PC-9 (cell line): Measurements from ENCODE around the gene RPL13. TPM values are rescaled to one million over a fixed set of nuclear protein-coding genes. Genes with fewer than 3 reads are reported as not detected.

Source experiments
- BruUV-seq: library from RNA; stranded (reverse); fragments of 400-500 nt; replicated peaks from 2 replicates; lab custom pipeline; 2021; lab: Mats Ljungman, UMichigan
- CTCF ChIA-PET: fragments of 300-600 bp; sonication (Branson Sonifier 250); formaldehyde crosslinking; loops from one replicate; lab custom pipeline; 2022; ENCODE audit warnings: antibody characterized with exemption; lab: Charles Lee
- POLR2A ChIA-PET: fragments of 300-600 bp; sonication (Branson Sonifier 250); formaldehyde crosslinking; loops from one replicate; lab custom pipeline; 2022; ENCODE audit warnings: antibody characterized with exemption; ENCODE audit not compliant: unreplicated experiment; lab: Charles Lee
- DNase-seq, 2 experiments: peaks; one replicate each; pipeline versions ENCODE4 v3.0.0 to v3.0.0-alpha.2; 2015 to 2022; ENCODE audit warnings: mixed read lengths in 1 of 2
- H2AFZ ChIP-seq: fragments of 200-600 bp; sonication (generic); 2 replicates; pipeline ENCODE4 v1.8.1; 2017; ENCODE audit warnings: antibody characterized with exemption
- H3F3A ChIP-seq: fragments of 200-600 bp; sonication (generic); 2 replicates; pipeline ENCODE4 v1.8.1; 2017; ENCODE audit warnings: antibody characterized with exemption, mild to moderate bottlenecking, low read depth; ENCODE audit not compliant: insufficient read depth
- H3K27ac ChIP-seq: fragments of 200-600 bp; sonication (generic); 2 replicates; pipeline ENCODE4 v1.6.1; 2016; ENCODE audit warnings: mixed run types
- H3K27me3 ChIP-seq: fragments of 200-600 bp; sonication (generic); 2 replicates; pipeline ENCODE4 v1.6.1; 2016; ENCODE audit warnings: low read depth, mixed run types; ENCODE audit not compliant: insufficient read depth
- H3K36me3 ChIP-seq: fragments of 200-600 bp; sonication (generic); 2 replicates; pipeline ENCODE4 v1.6.1; 2016; ENCODE audit warnings: low read depth, mixed run types
- H3K4me1 ChIP-seq: fragments of 200-600 bp; sonication (generic); replicated peaks from 2 replicates; pipeline ENCODE4 v1.6.1; 2016; ENCODE audit warnings: mixed run types; ENCODE audit not compliant: insufficient read depth
- H3K4me2 ChIP-seq: fragments of 200-600 bp; sonication (generic); 2 replicates; pipeline ENCODE4 v1.6.1; 2017; ENCODE audit warnings: mixed run types
- H3K4me3 ChIP-seq: fragments of 200-600 bp; sonication (generic); 2 replicates; pipeline ENCODE4 v1.6.1; 2016; ENCODE audit warnings: mixed run types
- H3K79me2 ChIP-seq: fragments of 200-600 bp; sonication (generic); 2 replicates; pipeline ENCODE4 v1.6.1; 2017; ENCODE audit warnings: low read depth, mixed run types
- H3K9me2 ChIP-seq: fragments of 200-600 bp; sonication (generic); 2 replicates; pipeline ENCODE4 v1.8.1; 2017; ENCODE audit warnings: mild to moderate bottlenecking; ENCODE audit not compliant: insufficient read depth
- H3K9me3 ChIP-seq: fragments of 200-600 bp; sonication (generic); 2 replicates; pipeline ENCODE4 v1.8.1; 2016; ENCODE audit warnings: low read depth; ENCODE audit not compliant: insufficient read depth
- H4K20me1 ChIP-seq: fragments of 200-600 bp; sonication (generic); 2 replicates; pipeline ENCODE4 v1.8.1; 2017; ENCODE audit not compliant: insufficient read depth
- EZH2 ChIP-seq: fragments of 200-600 bp; sonication (generic); IDR thresholded peaks from 2 replicates; pipeline ENCODE4 v1.8.0; 2017; ENCODE audit warnings: antibody characterized with exemption, low read depth
- intact Hi-C: fragments of 100-400 bp; cut with micrococcal nuclease; formaldehyde crosslinking; loops from one replicate; pipeline ENCODE4 v1.10.0; 2022; ENCODE audit not compliant: unreplicated experiment
- total RNA-seq: library from RNA; stranded (reverse); gene quantifications from 2 replicates; pipeline ENCODE4 v1.2.3, GENCODE V29; 2021
- TF ChIP-seq, protein P1 (sequence below): fragments of 200-600 bp; sonication (generic); conservative IDR thresholded peaks from 2 replicates; pipeline ENCODE4 v1.6.1; 2017; ENCODE audit warnings: mixed run types, antibody characterized with exemption, mild to moderate bottlenecking, moderate library complexity

The RPL13 gene
- total RNA-seq, 1 experiment from 2014 or later, result 2,045 TPM

DNA sequence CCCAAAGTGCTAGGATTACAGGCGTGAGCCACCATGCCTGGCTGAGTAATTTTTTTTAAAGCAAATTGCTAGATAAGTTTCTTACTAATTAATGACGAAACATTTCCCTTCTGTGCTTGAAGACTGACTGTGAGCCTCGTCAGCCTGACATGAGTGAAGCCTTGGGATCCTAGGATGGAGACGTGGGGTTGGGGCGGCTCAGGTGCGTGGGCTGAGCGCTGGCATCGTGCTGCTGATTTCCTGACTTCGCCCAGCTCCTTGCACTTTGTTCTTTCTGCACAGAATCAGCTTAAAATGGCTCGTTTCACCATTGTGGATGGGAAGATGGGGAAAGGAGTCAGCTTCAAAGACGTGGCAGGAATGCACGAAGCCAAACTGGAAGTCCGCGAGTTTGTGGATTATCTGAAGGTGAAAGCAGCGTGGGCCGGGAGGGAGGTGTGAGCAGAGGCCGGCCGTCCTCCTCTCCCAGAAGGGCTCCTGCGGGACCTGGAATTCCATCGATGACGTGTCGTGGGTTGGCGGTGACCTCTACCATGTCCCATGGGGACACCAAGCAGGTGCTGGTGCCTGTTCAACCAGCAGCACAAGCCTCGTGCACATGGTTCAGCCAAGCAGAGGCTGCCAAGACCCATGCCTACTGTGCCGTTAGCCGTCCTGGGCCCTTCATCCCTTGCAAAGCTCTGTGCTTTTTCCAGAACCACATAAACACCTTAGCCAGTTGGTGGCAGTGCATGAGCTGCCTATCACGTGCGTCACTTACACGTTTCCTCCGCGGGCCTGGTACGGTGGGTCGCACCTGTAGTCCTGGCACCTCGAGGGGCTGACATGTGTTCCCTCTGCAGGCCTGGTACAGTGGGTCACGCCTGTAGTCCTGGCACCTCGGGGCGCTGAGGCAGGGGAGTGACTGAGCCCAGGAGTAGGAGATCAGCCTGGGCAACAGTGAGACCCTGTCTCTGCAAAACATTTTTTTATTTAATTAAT lies 29.8 kb upstream of the RPL13 start:
- Histone ChIP-seq H3K9me3 (no peaks in the 10 kb centered on the region), H3K36me3 (0 out of 2 replicates have a peak, but pooled peaks cover 12% of the 10 kb centered on the region), H3K9me2 (no peaks in the 10 kb centered on the region), H3K79me2 (no peaks in the 10 kb centered on the region), H2AFZ (no peak overlapping the region), H4K20me1 (peaks cover 8% of the 10 kb centered on the region), H3K27me3 (no peaks in the 10 kb centered on the region), H3K27ac (no peak overlapping the region), H3F3A (no peaks in the 10 kb centered on the region), H3K4me2 (no peak overlapping the region), H3K4me3 (no peak overlapping the region), H3K4me1 (no peaks in the 10 kb centered on the region)
- TF ChIP-seq, protein P1, sequence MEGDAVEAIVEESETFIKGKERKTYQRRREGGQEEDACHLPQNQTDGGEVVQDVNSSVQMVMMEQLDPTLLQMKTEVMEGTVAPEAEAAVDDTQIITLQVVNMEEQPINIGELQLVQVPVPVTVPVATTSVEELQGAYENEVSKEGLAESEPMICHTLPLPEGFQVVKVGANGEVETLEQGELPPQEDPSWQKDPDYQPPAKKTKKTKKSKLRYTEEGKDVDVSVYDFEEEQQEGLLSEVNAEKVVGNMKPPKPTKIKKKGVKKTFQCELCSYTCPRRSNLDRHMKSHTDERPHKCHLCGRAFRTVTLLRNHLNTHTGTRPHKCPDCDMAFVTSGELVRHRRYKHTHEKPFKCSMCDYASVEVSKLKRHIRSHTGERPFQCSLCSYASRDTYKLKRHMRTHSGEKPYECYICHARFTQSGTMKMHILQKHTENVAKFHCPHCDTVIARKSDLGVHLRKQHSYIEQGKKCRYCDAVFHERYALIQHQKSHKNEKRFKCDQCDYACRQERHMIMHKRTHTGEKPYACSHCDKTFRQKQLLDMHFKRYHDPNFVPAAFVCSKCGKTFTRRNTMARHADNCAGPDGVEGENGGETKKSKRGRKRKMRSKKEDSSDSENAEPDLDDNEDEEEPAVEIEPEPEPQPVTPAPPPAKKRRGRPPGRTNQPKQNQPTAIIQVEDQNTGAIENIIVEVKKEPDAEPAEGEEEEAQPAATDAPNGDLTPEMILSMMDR, result no peak
- no peak for TF ChIP-seq EZH2
- intact Hi-C loops, result no loop called here
- ChIA-PET POLR2A (no interaction called here), CTCF (no interaction called here)
- no TSS peak for BruUV-seq
- no peak for DNase-seq

DNA sequence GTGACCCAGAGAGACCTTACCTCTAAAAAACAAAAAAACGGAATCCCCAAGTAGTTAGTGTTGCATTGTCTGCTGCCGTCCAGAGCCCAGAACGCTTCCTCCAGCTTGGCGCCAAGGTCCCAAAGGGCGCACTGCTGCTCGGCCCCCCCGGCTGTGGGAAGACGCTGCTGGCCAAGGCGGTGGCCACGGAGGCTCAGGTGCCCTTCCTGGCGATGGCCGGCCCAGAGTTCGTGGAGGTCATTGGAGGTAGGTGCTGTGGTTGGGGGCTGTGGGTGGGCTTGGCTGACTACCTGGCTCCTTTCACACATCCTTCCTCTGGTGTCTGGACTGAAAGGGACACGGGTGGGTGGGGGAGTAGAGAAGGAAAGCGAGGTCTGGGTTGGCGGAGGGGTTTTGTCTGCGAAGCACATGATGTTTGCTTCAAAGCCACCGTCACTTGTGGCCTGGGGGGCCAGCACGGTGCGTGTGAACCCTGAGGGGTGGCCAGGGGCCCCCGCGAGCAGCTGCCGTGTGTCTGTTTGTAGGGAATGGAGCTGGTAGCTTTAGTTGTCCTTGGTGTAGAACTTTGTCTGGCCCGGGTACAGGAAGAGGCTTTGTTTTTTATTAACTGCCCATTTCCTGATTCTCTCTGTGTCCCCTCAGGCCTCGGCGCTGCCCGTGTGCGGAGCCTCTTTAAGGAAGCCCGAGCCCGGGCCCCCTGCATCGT lies 28.5 kb upstream of the RPL13 start:
- H3K4me3 ChIP-seq, result no peak overlapping the region
- CTCF ChIA-PET, result no interaction called here
- no TSS peak for BruUV-seq

DNA sequence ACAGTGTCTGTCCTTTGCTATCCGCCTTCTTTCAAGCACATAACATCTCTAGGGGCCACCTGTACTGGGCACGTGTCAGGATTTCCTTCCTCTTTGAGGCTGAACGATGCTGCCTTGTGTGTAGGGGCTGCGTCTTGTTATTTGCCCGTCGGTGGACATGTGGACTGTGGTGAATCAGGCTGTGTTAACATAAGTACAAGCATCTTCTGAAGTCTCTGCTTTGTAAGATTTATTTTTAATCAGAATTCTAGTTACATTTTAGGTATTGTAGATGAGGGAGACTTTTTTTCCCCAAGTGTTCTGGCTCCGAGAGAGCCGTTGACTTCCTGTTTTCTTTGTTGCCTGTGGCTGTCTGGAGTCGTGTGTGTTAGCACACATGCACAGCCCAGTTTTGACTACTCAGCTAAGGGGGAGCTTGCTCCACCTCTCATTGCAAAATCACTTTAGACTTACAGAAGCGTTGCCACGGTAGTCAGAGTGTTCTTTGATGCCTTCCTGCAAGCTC lies 26.2 kb upstream of the RPL13 start:
- H3K4me3 ChIP-seq, result no peak overlapping the region
- no peaks in the 10 kb centered on the region for H3K9me3 ChIP-seq
- no peaks in the 10 kb centered on the region for H3K4me1 ChIP-seq
- no peak overlapping the region for H3K27ac ChIP-seq
- intact Hi-C loops, result no loop called here
- DNase-seq, result no peak
- H3K27me3 ChIP-seq, result no peaks in the 10 kb centered on the region
- no peak overlapping the region for H2AFZ ChIP-seq
- CTCF ChIA-PET, result no interaction called here
- H3K4me2 ChIP-seq, result no peak overlapping the region
- no peaks in the 10 kb centered on the region for H3K79me2 ChIP-seq
- peaks cover 4% of the 10 kb centered on the region for H4K20me1 ChIP-seq
- POLR2A ChIA-PET, result no interaction called here
- no peaks in the 10 kb centered on the region for H3K9me2 ChIP-seq
- H3F3A ChIP-seq, result no peaks in the 10 kb centered on the region
- H3K36me3 ChIP-seq, result 0 out of 2 replicates have a peak, but pooled peaks cover 7% of the 10 kb centered on the region
- no TSS peak for BruUV-seq
- no peak for TF ChIP-seq EZH2
- TF ChIP-seq, protein P1, result no peak

More for the DNA sequence above, 28.5 kb upstream of the RPL13 start:
- H3K79me2 ChIP-seq, result no peaks in the 10 kb centered on the region
- no peak overlapping the region for H2AFZ ChIP-seq
- H3K27me3 ChIP-seq, result no peaks in the 10 kb centered on the region
- H4K20me1 ChIP-seq, result peaks cover 4% of the 10 kb centered on the region
- intact Hi-C loops, result no loop called here
- TF ChIP-seq EZH2, result no peak
- TF ChIP-seq, protein P1, result no peak
- H3K4me1 ChIP-seq, result no peaks in the 10 kb centered on the region
- POLR2A ChIA-PET, result no interaction called here
- H3K9me3 ChIP-seq, result no peaks in the 10 kb centered on the region
- no peak for DNase-seq
- 0 out of 2 replicates have a peak, but pooled peaks cover 9% of the 10 kb centered on the region for H3K36me3 ChIP-seq
- H3K9me2 ChIP-seq, result no peaks in the 10 kb centered on the region
- H3F3A ChIP-seq, result no peaks in the 10 kb centered on the region
- no peak overlapping the region for H3K27ac ChIP-seq
- H3K4me2 ChIP-seq, result no peak overlapping the region
